WTC11 (cell line): ENCODE data around the gene LGMN. TPM values are rescaled to one million over a fixed set of nuclear protein-coding genes. Genes with fewer than 3 reads are reported as not detected.

ENCODE experiments used
- ATAC-seq: fragments of 200-7000 bp; cut with Tn5 transposase; 2 replicates; pipeline ENCODE4 v1.10.0; 2021; ENCODE audit warnings: mild to moderate bottlenecking, moderate library complexity
- CTCF ChIA-PET: fragments of 300-600 bp; sonication (Branson Sonifier 250); formaldehyde crosslinking; loops from one replicate; lab custom pipeline; 2021; ENCODE audit warnings: antibody characterized with exemption; lab: Charles Lee
- POLR2A ChIA-PET: fragments of 350-600 bp; sonication (Branson Sonifier 250); formaldehyde crosslinking; loops from one replicate; lab custom pipeline; 2021; ENCODE audit warnings: antibody characterized with exemption; lab: Charles Lee
- DNase-seq: peaks from one replicate; pipeline ENCODE4 v3.0.0; 2021; ENCODE audit warnings: low spot score
- H3K27ac Mint-ChIP-seq: 2 replicates; pipeline ENCODE4 v1.8.0; 2021; ENCODE audit warnings: mixed read lengths
- H3K27me3 Mint-ChIP-seq: 2 replicates; pipeline ENCODE4 v1.8.0; 2021; ENCODE audit warnings: low read depth, mild to moderate bottlenecking, moderate library complexity, mixed read lengths
- H3K36me3 Mint-ChIP-seq: 2 replicates; pipeline ENCODE4 v1.8.0; 2021; ENCODE audit warnings: mixed read lengths
- H3K4me1 Mint-ChIP-seq: 2 replicates; pipeline ENCODE4 v1.8.0; 2022; ENCODE audit warnings: mixed read lengths
- H3K4me3 Mint-ChIP-seq: 2 replicates; pipeline ENCODE4 v1.8.0; 2021; ENCODE audit warnings: mild to moderate bottlenecking, moderate library complexity, mixed read lengths
- H3K9me3 Mint-ChIP-seq: 2 replicates; pipeline ENCODE4 v1.8.0; 2021; ENCODE audit warnings: mixed read lengths
- ATF6 ChIP-seq: sonication (generic); formaldehyde crosslinking; IDR thresholded peaks from 2 replicates; pipeline ENCODE4 v1.8.1; 2023; ENCODE audit warnings: mild to moderate bottlenecking, missing genetic modification reagents
- CDX4 ChIP-seq: fragments of 250-450 bp; sonication (Bioruptor Pico); IDR thresholded peaks from 2 replicates; pipeline ENCODE4 v1.9.0; 2021; ENCODE audit warnings: moderate library complexity, mild to moderate bottlenecking, inconsistent platforms, borderline replicate concordance
- CREM ChIP-seq: sonication (generic); formaldehyde crosslinking; IDR thresholded peaks from 2 replicates; pipeline ENCODE4 v1.8.1; 2022; ENCODE audit warnings: mild to moderate bottlenecking, missing genetic modification reagents, moderate library complexity
- CTCF ChIP-seq: fragments of 200-600 bp; IDR thresholded peaks from 2 replicates; pipeline ENCODE4 v1.8.0; 2022; ENCODE audit warnings: antibody characterized with exemption
- ELF4 ChIP-seq: sonication (generic); formaldehyde crosslinking; IDR thresholded peaks from 2 replicates; pipeline ENCODE4 v1.8.1; 2022; ENCODE audit warnings: low read depth, mild to moderate bottlenecking, moderate library complexity, missing genetic modification reagents
- ETV6 ChIP-seq: sonication (generic); formaldehyde crosslinking; IDR thresholded peaks from 2 replicates; pipeline ENCODE4 v1.8.1; 2022; ENCODE audit warnings: mild to moderate bottlenecking, missing genetic modification reagents
- FOXP1 ChIP-seq: sonication (generic); formaldehyde crosslinking; IDR thresholded peaks from 2 replicates; pipeline ENCODE4 v1.8.0; 2022; ENCODE audit warnings: missing genetic modification reagents, mild to moderate bottlenecking, moderate library complexity, borderline replicate concordance
- JUN ChIP-seq: sonication (generic); formaldehyde crosslinking; IDR thresholded peaks from 2 replicates; pipeline ENCODE4 v1.8.0; 2023; ENCODE audit warnings: mild to moderate bottlenecking, missing genetic modification reagents
- NR3C1 ChIP-seq: sonication (generic); formaldehyde crosslinking; conservative IDR thresholded peaks from 2 replicates; pipeline ENCODE4 v1.8.1; 2023; ENCODE audit warnings: low read depth, mild to moderate bottlenecking, missing genetic modification reagents
- PRRX2 ChIP-seq: fragments of 250-450 bp; sonication (Bioruptor Pico); IDR thresholded peaks from 2 replicates; pipeline ENCODE4 v1.8.0; 2021; ENCODE audit warnings: mild to moderate bottlenecking
- SMAD4 ChIP-seq: sonication (generic); formaldehyde crosslinking; IDR thresholded peaks from 2 replicates; pipeline ENCODE4 v1.8.0; 2022; ENCODE audit warnings: mild to moderate bottlenecking, missing genetic modification reagents
- TP53 ChIP-seq: sonication (generic); formaldehyde crosslinking; IDR thresholded peaks from 2 replicates; pipeline ENCODE4 v1.8.1; 2023; ENCODE audit warnings: mild to moderate bottlenecking, missing genetic modification reagents
- ZMAT4 ChIP-seq: fragments of 250-450 bp; sonication (Bioruptor Pico); IDR thresholded peaks from 2 replicates; pipeline ENCODE4 v1.9.0; 2021; ENCODE audit warnings: mild to moderate bottlenecking
- ZNF138 ChIP-seq: sonication (generic); formaldehyde crosslinking; conservative IDR thresholded peaks from 2 replicates; pipeline ENCODE4 v1.8.1; 2022; ENCODE audit warnings: mild to moderate bottlenecking, moderate library complexity, missing genetic modification reagents
- ZNF232 ChIP-seq: sonication (generic); formaldehyde crosslinking; IDR thresholded peaks from 2 replicates; pipeline ENCODE4 v1.8.0; 2022; ENCODE audit warnings: mild to moderate bottlenecking, missing genetic modification reagents
- ZNF671 ChIP-seq: fragments of 250-450 bp; sonication (Bioruptor Pico); IDR thresholded peaks from 2 replicates; pipeline ENCODE4 v1.8.0; 2021; ENCODE audit warnings: mild to moderate bottlenecking
- total RNA-seq: library from RNA; stranded (reverse); gene quantifications from 3 replicates; pipeline ENCODE4 v1.2.3, GENCODE V29; 2021
- TF ChIP-seq, protein P1 (sequence below): fragments of 250-450 bp; sonication (Bioruptor Pico); conservative IDR thresholded peaks from 2 replicates; pipeline ENCODE4 v1.9.0; 2021; ENCODE audit warnings: mild to moderate bottlenecking
- TF ChIP-seq, protein P2 (sequence below): sonication (generic); formaldehyde crosslinking; IDR thresholded peaks from 2 replicates; pipeline ENCODE4 v1.8.0; 2022; ENCODE audit warnings: mild to moderate bottlenecking, missing genetic modification reagents
- TF ChIP-seq, protein P3 (sequence below): fragments of 250-450 bp; sonication (Bioruptor Pico); IDR thresholded peaks from 2 replicates; pipeline ENCODE4 v1.9.0; 2021; ENCODE audit warnings: mild to moderate bottlenecking, borderline replicate concordance
- TF ChIP-seq, protein P4 (sequence below): sonication (generic); formaldehyde crosslinking; IDR thresholded peaks from 2 replicates; pipeline ENCODE4 v1.8.1; 2023; ENCODE audit warnings: mild to moderate bottlenecking, missing genetic modification reagents, moderate library complexity
- TF ChIP-seq, protein P5 (sequence below): fragments of 250-450 bp; sonication (Bioruptor Pico); IDR thresholded peaks from 2 replicates; pipeline ENCODE4 v2.1.2; 2022; ENCODE audit warnings: mild to moderate bottlenecking, moderate library complexity

Gene LGMN
- total RNA-seq, 1 experiment from 2014 or later: 55.7 TPM

DNA sequence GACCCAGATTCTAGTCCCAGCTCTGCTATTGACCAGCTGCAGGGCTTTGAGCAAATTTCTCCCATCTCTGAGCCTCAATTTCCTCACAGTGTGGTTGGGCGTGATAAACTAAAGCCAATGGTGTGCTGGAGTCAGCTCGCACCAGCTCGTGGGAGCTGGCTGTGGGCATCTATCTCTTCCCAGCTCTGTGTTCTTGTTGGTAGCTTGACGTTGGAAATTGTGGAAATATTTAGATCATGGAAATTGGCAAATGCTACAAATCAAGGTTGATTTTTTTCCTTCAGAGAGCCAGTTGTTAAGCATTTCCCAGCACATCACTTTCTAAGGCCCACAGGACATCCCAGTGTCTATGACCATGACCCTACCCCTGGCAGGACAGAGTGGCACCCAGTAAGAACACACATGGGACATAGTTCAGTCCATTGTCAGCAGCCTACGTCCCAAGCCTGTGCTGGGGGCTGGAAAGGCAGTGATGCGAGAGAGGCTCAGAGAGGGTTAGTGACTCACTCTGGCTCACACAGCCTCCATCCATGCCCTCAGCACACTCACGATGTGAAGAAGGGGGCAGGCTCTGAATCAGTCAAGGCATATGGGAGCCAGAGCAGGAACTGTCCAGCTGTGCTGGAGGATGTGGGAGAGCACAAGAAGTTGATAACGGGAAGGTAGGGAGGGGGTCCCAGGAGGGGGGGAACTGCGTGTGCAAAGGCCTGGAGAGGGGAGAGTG, 77.6 kb downstream of the LGMN start (continued):
- TF ChIP-seq, protein P1, sequence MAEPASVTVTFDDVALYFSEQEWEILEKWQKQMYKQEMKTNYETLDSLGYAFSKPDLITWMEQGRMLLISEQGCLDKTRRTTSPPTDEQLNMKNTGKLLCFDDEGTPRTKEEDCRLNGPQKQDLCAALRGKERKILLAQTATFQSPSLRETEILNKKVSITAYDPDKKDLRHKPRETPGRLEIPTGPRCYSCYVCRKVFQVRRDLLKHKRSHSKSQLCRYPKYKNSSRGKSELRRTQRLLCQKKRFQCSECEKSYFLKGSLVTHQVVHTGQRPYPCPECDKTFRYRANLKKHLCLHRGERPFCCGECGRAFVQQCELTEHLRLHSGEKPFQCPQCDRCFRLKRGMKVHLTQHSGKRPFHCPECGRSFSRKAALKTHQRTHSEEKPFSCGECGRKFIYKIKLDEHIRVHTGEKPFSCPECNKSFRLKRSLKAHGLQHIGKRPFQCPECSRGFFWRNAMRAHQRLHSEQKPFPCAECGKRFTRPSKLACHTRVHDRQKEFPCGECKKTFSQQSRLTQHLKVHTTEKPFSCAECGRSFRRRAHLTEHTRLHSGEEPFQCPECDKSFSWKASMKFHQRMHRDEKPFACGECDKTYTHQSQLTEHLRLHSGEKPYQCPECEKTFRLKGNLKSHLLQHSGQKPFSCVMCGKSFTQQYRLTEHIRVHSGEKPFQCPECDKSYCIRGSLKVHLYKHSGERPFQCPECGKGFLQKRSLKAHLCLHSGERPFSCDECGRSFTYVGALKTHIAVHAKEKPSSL (CRISPR knock-in tag): no peak
- TF ChIP-seq CREM (CRISPR knock-in tag) (no peak), FOXP1 (CRISPR knock-in tag) (no peak), ELF4 (CRISPR knock-in tag) (no peak), ZNF138 (CRISPR knock-in tag) (no peak), CTCF (no peak), JUN (CRISPR knock-in tag) (no peak), ZNF232 (CRISPR knock-in tag) (no peak), ETV6 (CRISPR knock-in tag) (no peak)
- TF ChIP-seq, protein P2, sequence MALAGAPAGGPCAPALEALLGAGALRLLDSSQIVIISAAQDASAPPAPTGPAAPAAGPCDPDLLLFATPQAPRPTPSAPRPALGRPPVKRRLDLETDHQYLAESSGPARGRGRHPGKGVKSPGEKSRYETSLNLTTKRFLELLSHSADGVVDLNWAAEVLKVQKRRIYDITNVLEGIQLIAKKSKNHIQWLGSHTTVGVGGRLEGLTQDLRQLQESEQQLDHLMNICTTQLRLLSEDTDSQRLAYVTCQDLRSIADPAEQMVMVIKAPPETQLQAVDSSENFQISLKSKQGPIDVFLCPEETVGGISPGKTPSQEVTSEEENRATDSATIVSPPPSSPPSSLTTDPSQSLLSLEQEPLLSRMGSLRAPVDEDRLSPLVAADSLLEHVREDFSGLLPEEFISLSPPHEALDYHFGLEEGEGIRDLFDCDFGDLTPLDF: no peak

DNA sequence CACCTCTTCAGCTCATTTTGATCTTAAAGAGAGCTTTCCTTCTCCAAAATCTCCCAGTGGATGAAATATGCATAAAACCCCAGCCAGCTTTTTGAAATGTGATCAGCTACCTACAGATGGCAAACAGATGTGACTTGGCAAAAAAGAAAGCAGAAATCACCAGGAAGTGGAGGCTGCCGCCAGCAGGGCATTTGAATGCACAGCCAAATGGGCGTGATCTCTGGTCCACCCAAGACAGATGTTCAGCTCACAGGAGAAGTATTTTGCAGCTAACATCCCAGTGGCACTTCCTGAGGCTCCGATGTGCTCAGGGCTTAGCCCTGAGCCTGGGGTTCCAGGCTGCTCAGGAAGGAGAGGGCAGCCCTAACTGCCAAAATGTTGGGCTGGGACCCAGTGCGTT, 78.3 kb downstream of the LGMN start:
- Mint-ChIP-seq H3K4me3 (no peak overlapping the region), H3K9me3 (no peaks in the 10 kb centered on the region), H3K4me1 (peaks cover 6% of the 10 kb centered on the region), H3K36me3 (no peaks in the 10 kb centered on the region), H3K27ac (no peak overlapping the region), H3K27me3 (no peaks in the 10 kb centered on the region)
- ChIA-PET CTCF (interaction anchor here (0.8 to 1.3 kb wide), 4 partner anchors 11 to 74 kb away, joined by 3 to 6 read pairs (median 4); no protein-coding TSS in a partner anchor), POLR2A (no interaction called here)
- no peak for ATAC-seq
- no peak for DNase-seq
- TF ChIP-seq ELF4 (CRISPR knock-in tag) (no peak), ZMAT4 (CRISPR knock-in tag) (no peak), ATF6 (CRISPR knock-in tag) (no peak), PRRX2 (CRISPR knock-in tag) (no peak), ZNF671 (no peak), TP53 (CRISPR knock-in tag) (no peak), SMAD4 (CRISPR knock-in tag) (no peak), CDX4 (no peak), NR3C1 (CRISPR knock-in tag) (no peak)
- TF ChIP-seq, protein P3, sequence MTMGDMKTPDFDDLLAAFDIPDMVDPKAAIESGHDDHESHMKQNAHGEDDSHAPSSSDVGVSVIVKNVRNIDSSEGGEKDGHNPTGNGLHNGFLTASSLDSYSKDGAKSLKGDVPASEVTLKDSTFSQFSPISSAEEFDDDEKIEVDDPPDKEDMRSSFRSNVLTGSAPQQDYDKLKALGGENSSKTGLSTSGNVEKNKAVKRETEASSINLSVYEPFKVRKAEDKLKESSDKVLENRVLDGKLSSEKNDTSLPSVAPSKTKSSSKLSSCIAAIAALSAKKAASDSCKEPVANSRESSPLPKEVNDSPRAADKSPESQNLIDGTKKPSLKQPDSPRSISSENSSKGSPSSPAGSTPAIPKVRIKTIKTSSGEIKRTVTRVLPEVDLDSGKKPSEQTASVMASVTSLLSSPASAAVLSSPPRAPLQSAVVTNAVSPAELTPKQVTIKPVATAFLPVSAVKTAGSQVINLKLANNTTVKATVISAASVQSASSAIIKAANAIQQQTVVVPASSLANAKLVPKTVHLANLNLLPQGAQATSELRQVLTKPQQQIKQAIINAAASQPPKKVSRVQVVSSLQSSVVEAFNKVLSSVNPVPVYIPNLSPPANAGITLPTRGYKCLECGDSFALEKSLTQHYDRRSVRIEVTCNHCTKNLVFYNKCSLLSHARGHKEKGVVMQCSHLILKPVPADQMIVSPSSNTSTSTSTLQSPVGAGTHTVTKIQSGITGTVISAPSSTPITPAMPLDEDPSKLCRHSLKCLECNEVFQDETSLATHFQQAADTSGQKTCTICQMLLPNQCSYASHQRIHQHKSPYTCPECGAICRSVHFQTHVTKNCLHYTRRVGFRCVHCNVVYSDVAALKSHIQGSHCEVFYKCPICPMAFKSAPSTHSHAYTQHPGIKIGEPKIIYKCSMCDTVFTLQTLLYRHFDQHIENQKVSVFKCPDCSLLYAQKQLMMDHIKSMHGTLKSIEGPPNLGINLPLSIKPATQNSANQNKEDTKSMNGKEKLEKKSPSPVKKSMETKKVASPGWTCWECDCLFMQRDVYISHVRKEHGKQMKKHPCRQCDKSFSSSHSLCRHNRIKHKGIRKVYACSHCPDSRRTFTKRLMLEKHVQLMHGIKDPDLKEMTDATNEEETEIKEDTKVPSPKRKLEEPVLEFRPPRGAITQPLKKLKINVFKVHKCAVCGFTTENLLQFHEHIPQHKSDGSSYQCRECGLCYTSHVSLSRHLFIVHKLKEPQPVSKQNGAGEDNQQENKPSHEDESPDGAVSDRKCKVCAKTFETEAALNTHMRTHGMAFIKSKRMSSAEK (CRISPR knock-in tag): no peak
- TF ChIP-seq, protein P4, sequence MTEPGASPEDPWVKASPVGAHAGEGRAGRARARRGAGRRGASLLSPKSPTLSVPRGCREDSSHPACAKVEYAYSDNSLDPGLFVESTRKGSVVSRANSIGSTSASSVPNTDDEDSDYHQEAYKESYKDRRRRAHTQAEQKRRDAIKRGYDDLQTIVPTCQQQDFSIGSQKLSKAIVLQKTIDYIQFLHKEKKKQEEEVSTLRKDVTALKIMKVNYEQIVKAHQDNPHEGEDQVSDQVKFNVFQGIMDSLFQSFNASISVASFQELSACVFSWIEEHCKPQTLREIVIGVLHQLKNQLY (CRISPR knock-in tag): no peak
- TF ChIP-seq, protein P5, sequence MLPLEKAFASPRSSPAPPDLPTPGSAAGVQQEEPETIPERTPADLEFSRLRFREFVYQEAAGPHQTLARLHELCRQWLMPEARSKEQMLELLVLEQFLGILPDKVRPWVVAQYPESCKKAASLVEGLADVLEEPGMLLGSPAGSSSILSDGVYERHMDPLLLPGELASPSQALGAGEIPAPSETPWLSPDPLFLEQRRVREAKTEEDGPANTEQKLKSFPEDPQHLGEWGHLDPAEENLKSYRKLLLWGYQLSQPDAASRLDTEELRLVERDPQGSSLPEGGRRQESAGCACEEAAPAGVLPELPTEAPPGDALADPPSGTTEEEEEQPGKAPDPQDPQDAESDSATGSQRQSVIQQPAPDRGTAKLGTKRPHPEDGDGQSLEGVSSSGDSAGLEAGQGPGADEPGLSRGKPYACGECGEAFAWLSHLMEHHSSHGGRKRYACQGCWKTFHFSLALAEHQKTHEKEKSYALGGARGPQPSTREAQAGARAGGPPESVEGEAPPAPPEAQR (CRISPR knock-in tag): no peak
